Measurements from ENCODE around the gene SIK3. TPM values are rescaled to one million over a fixed set of nuclear protein-coding genes. Genes with fewer than 3 reads are reported as not detected.

Gene SIK3
- total RNA-seq, 1 experiment from 2014 or later: 34.4 TPM

DNA sequence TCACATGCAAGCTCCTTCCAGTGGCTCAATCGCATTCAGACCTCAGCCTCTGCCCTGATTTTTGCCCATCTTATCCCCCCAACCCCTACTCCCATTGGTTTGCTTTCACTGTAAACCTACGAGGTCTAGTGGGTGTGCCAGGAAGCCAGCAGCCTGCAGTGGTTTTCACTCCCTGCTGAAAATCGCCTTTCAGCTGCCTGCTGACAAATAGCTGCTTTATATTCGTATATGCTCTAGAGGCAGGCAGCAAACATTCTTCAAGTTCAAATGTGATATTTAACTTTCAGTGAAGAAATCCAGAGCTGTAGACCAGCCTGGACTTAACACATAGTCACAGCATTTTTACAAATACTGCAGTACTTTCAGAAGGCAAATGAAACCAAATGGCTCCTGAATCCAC, 168.1 kb downstream of the SIK3 start (continued):
- TF ChIP-seq, protein P1, sequence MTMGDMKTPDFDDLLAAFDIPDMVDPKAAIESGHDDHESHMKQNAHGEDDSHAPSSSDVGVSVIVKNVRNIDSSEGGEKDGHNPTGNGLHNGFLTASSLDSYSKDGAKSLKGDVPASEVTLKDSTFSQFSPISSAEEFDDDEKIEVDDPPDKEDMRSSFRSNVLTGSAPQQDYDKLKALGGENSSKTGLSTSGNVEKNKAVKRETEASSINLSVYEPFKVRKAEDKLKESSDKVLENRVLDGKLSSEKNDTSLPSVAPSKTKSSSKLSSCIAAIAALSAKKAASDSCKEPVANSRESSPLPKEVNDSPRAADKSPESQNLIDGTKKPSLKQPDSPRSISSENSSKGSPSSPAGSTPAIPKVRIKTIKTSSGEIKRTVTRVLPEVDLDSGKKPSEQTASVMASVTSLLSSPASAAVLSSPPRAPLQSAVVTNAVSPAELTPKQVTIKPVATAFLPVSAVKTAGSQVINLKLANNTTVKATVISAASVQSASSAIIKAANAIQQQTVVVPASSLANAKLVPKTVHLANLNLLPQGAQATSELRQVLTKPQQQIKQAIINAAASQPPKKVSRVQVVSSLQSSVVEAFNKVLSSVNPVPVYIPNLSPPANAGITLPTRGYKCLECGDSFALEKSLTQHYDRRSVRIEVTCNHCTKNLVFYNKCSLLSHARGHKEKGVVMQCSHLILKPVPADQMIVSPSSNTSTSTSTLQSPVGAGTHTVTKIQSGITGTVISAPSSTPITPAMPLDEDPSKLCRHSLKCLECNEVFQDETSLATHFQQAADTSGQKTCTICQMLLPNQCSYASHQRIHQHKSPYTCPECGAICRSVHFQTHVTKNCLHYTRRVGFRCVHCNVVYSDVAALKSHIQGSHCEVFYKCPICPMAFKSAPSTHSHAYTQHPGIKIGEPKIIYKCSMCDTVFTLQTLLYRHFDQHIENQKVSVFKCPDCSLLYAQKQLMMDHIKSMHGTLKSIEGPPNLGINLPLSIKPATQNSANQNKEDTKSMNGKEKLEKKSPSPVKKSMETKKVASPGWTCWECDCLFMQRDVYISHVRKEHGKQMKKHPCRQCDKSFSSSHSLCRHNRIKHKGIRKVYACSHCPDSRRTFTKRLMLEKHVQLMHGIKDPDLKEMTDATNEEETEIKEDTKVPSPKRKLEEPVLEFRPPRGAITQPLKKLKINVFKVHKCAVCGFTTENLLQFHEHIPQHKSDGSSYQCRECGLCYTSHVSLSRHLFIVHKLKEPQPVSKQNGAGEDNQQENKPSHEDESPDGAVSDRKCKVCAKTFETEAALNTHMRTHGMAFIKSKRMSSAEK (CRISPR knock-in tag; IDR thresholded peaks at IDR 0.05; ENCODE audit: borderline replicate concordance): no peak
- TF ChIP-seq HMGA2 (CRISPR knock-in tag; IDR thresholded peaks at IDR 0.05) (no peak), ZNF317 (CRISPR knock-in tag; IDR thresholded peaks at IDR 0.05; ENCODE audit: borderline replicate concordance, low read depth) (no peak), CREB1 (CRISPR knock-in tag; IDR thresholded peaks at IDR 0.05) (no peak), ZNF416 (CRISPR knock-in tag; IDR thresholded peaks at IDR 0.05) (no peak), PRRX2 (CRISPR knock-in tag; IDR thresholded peaks at IDR 0.05) (no peak), MYBL2 (CRISPR knock-in tag; IDR thresholded peaks at IDR 0.05) (no peak), IRF2 (CRISPR knock-in tag; IDR thresholded peaks at IDR 0.05; ENCODE audit: borderline replicate concordance, low read depth) (no peak), KAT7 (CRISPR knock-in tag; IDR thresholded peaks at IDR 0.05; ENCODE audit: borderline replicate concordance) (no peak)
- TF ChIP-seq, protein P2, sequence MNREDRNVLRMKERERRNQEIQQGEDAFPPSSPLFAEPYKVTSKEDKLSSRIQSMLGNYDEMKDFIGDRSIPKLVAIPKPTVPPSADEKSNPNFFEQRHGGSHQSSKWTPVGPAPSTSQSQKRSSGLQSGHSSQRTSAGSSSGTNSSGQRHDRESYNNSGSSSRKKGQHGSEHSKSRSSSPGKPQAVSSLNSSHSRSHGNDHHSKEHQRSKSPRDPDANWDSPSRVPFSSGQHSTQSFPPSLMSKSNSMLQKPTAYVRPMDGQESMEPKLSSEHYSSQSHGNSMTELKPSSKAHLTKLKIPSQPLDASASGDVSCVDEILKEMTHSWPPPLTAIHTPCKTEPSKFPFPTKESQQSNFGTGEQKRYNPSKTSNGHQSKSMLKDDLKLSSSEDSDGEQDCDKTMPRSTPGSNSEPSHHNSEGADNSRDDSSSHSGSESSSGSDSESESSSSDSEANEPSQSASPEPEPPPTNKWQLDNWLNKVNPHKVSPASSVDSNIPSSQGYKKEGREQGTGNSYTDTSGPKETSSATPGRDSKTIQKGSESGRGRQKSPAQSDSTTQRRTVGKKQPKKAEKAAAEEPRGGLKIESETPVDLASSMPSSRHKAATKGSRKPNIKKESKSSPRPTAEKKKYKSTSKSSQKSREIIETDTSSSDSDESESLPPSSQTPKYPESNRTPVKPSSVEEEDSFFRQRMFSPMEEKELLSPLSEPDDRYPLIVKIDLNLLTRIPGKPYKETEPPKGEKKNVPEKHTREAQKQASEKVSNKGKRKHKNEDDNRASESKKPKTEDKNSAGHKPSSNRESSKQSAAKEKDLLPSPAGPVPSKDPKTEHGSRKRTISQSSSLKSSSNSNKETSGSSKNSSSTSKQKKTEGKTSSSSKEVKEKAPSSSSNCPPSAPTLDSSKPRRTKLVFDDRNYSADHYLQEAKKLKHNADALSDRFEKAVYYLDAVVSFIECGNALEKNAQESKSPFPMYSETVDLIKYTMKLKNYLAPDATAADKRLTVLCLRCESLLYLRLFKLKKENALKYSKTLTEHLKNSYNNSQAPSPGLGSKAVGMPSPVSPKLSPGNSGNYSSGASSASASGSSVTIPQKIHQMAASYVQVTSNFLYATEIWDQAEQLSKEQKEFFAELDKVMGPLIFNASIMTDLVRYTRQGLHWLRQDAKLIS (CRISPR knock-in tag; IDR thresholded peaks at IDR 0.05; ENCODE audit: borderline replicate concordance): no peak
- TF ChIP-seq, protein P3, sequence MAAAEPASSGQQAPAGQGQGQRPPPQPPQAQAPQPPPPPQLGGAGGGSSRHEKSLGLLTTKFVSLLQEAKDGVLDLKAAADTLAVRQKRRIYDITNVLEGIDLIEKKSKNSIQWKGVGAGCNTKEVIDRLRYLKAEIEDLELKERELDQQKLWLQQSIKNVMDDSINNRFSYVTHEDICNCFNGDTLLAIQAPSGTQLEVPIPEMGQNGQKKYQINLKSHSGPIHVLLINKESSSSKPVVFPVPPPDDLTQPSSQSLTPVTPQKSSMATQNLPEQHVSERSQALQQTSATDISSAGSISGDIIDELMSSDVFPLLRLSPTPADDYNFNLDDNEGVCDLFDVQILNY (CRISPR knock-in tag; IDR thresholded peaks at IDR 0.05): no peak
- TF ChIP-seq, protein P4, sequence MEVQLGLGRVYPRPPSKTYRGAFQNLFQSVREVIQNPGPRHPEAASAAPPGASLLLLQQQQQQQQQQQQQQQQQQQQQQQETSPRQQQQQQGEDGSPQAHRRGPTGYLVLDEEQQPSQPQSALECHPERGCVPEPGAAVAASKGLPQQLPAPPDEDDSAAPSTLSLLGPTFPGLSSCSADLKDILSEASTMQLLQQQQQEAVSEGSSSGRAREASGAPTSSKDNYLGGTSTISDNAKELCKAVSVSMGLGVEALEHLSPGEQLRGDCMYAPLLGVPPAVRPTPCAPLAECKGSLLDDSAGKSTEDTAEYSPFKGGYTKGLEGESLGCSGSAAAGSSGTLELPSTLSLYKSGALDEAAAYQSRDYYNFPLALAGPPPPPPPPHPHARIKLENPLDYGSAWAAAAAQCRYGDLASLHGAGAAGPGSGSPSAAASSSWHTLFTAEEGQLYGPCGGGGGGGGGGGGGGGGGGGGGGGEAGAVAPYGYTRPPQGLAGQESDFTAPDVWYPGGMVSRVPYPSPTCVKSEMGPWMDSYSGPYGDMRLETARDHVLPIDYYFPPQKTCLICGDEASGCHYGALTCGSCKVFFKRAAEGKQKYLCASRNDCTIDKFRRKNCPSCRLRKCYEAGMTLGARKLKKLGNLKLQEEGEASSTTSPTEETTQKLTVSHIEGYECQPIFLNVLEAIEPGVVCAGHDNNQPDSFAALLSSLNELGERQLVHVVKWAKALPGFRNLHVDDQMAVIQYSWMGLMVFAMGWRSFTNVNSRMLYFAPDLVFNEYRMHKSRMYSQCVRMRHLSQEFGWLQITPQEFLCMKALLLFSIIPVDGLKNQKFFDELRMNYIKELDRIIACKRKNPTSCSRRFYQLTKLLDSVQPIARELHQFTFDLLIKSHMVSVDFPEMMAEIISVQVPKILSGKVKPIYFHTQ (CRISPR knock-in tag; IDR thresholded peaks at IDR 0.05): no peak

DNA sequence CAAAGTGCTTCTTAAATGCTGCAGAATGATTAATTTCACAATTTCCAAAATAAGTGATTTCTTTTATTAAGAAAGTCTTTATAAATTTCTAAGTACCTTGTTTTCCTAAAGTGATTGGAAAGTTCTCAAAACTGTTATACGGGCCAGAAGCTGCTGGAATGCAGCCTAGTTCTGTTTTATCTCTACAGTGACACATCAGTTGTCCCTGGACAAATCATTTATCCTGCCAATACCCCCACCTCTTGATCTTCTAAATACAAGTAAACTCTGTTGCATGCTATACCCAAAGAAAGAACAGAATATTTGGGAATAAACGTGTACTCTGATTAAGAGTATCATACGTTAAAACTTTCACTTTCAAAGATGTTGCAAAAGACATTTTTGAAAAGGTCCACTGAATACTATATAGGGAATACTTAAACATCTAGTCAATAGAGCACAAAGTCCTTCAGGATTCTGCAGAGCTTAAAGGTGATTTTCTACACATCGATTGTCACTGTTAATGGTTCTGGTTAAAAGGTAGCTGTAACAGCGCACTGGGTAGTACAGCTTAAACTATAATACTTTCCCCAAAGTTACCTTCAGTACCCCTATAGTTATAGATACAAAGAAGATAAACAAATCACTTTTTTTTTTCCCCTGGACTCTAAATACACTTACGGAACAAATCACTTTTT, 168.7 kb downstream of the SIK3 start:
- ChIA-PET CTCF (interaction anchor here (0.7 to 2.4 kb wide), 4 partner anchors 49 to 209 kb away, joined by 3 to 7 read pairs (median 3); partner anchors contain the start of gene APOA5), POLR2A (interaction anchor here (1.0 kb wide), 1 partner anchor 81 kb away, joined by 3 read pairs; no protein-coding TSS in a partner anchor)
- H3K27ac Mint-ChIP-seq: no peak overlapping the region
- H3K27me3 Mint-ChIP-seq (ENCODE audit: low read depth): no peaks in the 10 kb centered on the region
- ATAC-seq (no peak), DNase-seq (ENCODE audit: low spot score) (no peak)
- peaks cover 6% of the 10 kb centered on the region for H3K36me3 Mint-ChIP-seq
- H3K9me3 Mint-ChIP-seq: no peaks in the 10 kb centered on the region
- H3K4me3 Mint-ChIP-seq: no peak overlapping the region
- H3K4me1 Mint-ChIP-seq: peaks cover 29% of the 10 kb centered on the region
- TF ChIP-seq ZBTB21 (CRISPR knock-in tag; IDR thresholded peaks at IDR 0.05; ENCODE audit: borderline replicate concordance) (no peak), ETV6 (CRISPR knock-in tag; IDR thresholded peaks at IDR 0.05) (no peak), CREM (CRISPR knock-in tag; IDR thresholded peaks at IDR 0.05) (no peak), ZNF317 (CRISPR knock-in tag; IDR thresholded peaks at IDR 0.05; ENCODE audit: borderline replicate concordance, low read depth) (no peak)
- TF ChIP-seq, protein P5, sequence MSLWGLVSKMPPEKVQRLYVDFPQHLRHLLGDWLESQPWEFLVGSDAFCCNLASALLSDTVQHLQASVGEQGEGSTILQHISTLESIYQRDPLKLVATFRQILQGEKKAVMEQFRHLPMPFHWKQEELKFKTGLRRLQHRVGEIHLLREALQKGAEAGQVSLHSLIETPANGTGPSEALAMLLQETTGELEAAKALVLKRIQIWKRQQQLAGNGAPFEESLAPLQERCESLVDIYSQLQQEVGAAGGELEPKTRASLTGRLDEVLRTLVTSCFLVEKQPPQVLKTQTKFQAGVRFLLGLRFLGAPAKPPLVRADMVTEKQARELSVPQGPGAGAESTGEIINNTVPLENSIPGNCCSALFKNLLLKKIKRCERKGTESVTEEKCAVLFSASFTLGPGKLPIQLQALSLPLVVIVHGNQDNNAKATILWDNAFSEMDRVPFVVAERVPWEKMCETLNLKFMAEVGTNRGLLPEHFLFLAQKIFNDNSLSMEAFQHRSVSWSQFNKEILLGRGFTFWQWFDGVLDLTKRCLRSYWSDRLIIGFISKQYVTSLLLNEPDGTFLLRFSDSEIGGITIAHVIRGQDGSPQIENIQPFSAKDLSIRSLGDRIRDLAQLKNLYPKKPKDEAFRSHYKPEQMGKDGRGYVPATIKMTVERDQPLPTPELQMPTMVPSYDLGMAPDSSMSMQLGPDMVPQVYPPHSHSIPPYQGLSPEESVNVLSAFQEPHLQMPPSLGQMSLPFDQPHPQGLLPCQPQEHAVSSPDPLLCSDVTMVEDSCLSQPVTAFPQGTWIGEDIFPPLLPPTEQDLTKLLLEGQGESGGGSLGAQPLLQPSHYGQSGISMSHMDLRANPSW (CRISPR knock-in tag; conservative IDR thresholded peaks at IDR 0.05; ENCODE audit: low read depth): no peak
- TF ChIP-seq, protein P6, sequence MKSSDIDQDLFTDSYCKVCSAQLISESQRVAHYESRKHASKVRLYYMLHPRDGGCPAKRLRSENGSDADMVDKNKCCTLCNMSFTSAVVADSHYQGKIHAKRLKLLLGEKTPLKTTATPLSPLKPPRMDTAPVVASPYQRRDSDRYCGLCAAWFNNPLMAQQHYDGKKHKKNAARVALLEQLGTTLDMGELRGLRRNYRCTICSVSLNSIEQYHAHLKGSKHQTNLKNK (CRISPR knock-in tag; IDR thresholded peaks at IDR 0.05): no peak

Data from WTC11 (cell line).